Fibroblast of lung (primary cell): Measurements from ENCODE around the gene LGALS4. TPM values are rescaled to one million over a fixed set of nuclear protein-coding genes. Genes with fewer than 3 reads are reported as not detected.

ENCODE experiments used
- DNase-seq, 2 donors: peaks; one replicate each; pipeline versions ENCODE4 v3.0.0 to v3.0.0-alpha.2; 2010; ENCODE audit warnings: low read depth in 2 of 2
- H2AFZ ChIP-seq: 2 replicates; pipeline ENCODE4 v1.5.1; 2012; ENCODE audit warnings: low read length, control low read depth, inconsistent platforms
- H3K27ac ChIP-seq: 2 replicates; pipeline ENCODE4 v1.5.1; 2011; ENCODE audit warnings: low read length, control low read depth; ENCODE audit not compliant: insufficient read depth
- H3K27me3 ChIP-seq: 2 replicates; pipeline ENCODE4 v1.5.1; 2011; ENCODE audit warnings: mild to moderate bottlenecking, low read length; ENCODE audit not compliant: control insufficient read depth, insufficient read depth
- H3K36me3 ChIP-seq: 2 replicates; pipeline ENCODE4 v1.5.1; 2011; ENCODE audit warnings: low read length; ENCODE audit not compliant: control insufficient read depth, insufficient read depth
- H3K4me1 ChIP-seq: 2 replicates; pipeline ENCODE4 v1.5.1; 2011; ENCODE audit warnings: low read length; ENCODE audit not compliant: control insufficient read depth, insufficient read depth; ENCODE audit errors: extremely low read depth
- H3K4me2 ChIP-seq: 2 replicates; pipeline ENCODE4 v1.5.1; 2011; ENCODE audit warnings: low read length, control low read depth; ENCODE audit not compliant: insufficient read depth; ENCODE audit errors: extremely low read depth
- H3K4me3 ChIP-seq, 4 experiments: fragments of 200-600 bp in 1 of 4; sonication (generic) in 1 of 4; replicated peaks in 1 of 4; 2 replicates each; pipeline ENCODE4 v1.5.1; 2011 to 2016; ENCODE audit warnings: low read length in 4 of 4, low read depth in 3 of 4, mild to moderate bottlenecking in 3 of 4, control low read depth in 2 of 4, inconsistent platforms in 1 of 4, mixed read lengths in 1 of 4; ENCODE audit not compliant: insufficient read depth in 1 of 4; ENCODE audit errors: control extremely low read depth in 1 of 4
- H3K79me2 ChIP-seq: 2 replicates; pipeline ENCODE4 v1.5.1; 2012; ENCODE audit warnings: mild to moderate bottlenecking, low read length, inconsistent platforms; ENCODE audit not compliant: control insufficient read depth, insufficient read depth
- H3K9ac ChIP-seq: 2 replicates; pipeline ENCODE4 v1.5.1; 2011; ENCODE audit warnings: mild to moderate bottlenecking, low read length, control low read depth; ENCODE audit not compliant: insufficient read depth
- H3K9me3 ChIP-seq: 2 replicates; pipeline ENCODE4 v1.5.1; 2012; ENCODE audit warnings: low read depth, low read length; ENCODE audit not compliant: control insufficient read depth, insufficient read depth
- H4K20me1 ChIP-seq: 2 replicates; pipeline ENCODE4 v1.5.1; 2011; ENCODE audit warnings: low read length; ENCODE audit not compliant: control insufficient read depth, insufficient read depth; ENCODE audit errors: extremely low read depth
- CTCF ChIP-seq, 2 donors: IDR thresholded peaks in 1 of 2; conservative IDR thresholded peaks in 1 of 2; 1 replicate in 1 of 2; 2 replicates in 1 of 2; pipeline ENCODE4 v1.5.1; 2011 to 2012; ENCODE audit warnings: low read length in 2 of 2, control low read depth in 1 of 2, inconsistent platforms in 1 of 2, low read depth in 1 of 2, mild to moderate bottlenecking in 1 of 2
- EZH2 ChIP-seq: IDR thresholded peaks from 2 replicates; pipeline ENCODE4 v1.5.1; 2012; ENCODE audit warnings: low read length, control low read depth, mild to moderate bottlenecking; ENCODE audit errors: missing control alignments
- polyA plus RNA-seq, 2 donors: library from polyadenylated mRNA; depleted of rRNA in 1 of 2; stranded (reverse) in 1 of 2; unstranded in 1 of 2; fragments of >200 nt; gene quantifications; 2 replicates each; pipeline ENCODE4 v1.2.1, GENCODE V29; 2011 to 2012; ENCODE audit warnings: missing spikeins in 1 of 2
- total RNA-seq: library from RNA; depleted of rRNA; stranded (reverse); fragments of >200 nt; gene quantifications from 2 replicates; pipeline ENCODE4 v1.2.1, GENCODE V29; 2014

LGALS4 gene
- total and polyA plus RNA-seq, 2 donors (not counting 1 experiment from before 2014, with no cell fraction given), result not detected

- no peaks in the 10 kb centered on the region for H3K27me3 ChIP-seq
- no peak for DNase-seq
- TF ChIP-seq CTCF (conservative IDR thresholded peaks at IDR 0.05 in 1 of 2, IDR thresholded peaks at IDR 0.05 in 1 of 2; ENCODE audit: low read depth in 1 of 2, low read length in 2 of 2) (no peak), EZH2 (no peak)
- no peaks in the 10 kb centered on the region for H4K20me1 ChIP-seq
- H3K27ac ChIP-seq, result no peak overlapping the region
- no peak overlapping the region for H3K4me3 ChIP-seq
- H3K9me3 ChIP-seq, result no peaks in the 10 kb centered on the region
- H3K4me2 ChIP-seq, result no peak overlapping the region
- H3K9ac ChIP-seq, result no peak overlapping the region
- no peaks in the 10 kb centered on the region for H3K36me3 ChIP-seq
- no peaks in the 10 kb centered on the region for H3K4me1 ChIP-seq
- H2AFZ ChIP-seq, result no peak overlapping the region
- H3K79me2 ChIP-seq, result no peaks in the 10 kb centered on the region
Observed at GRCh38 chr19:38781058-38781457, 31.7 kb downstream of the LGALS4 start.

GRCh38 chr19:38780443-38780842 is 32.3 kb downstream of the LGALS4 start:
- Histone ChIP-seq H3K36me3 (no peaks in the 10 kb centered on the region), H4K20me1 (no peaks in the 10 kb centered on the region), H3K4me2 (no peak overlapping the region), H2AFZ (no peak overlapping the region), H3K79me2 (no peaks in the 10 kb centered on the region), H3K4me1 (no peaks in the 10 kb centered on the region), H3K27ac (no peak overlapping the region), H3K9ac (no peak overlapping the region), H3K27me3 (no peaks in the 10 kb centered on the region), H3K9me3 (no peaks in the 10 kb centered on the region), H3K4me3 (no peak overlapping the region)
- no peak for DNase-seq
- no peak for TF ChIP-seq EZH2
- TF ChIP-seq CTCF (conservative IDR thresholded peaks at IDR 0.05 in 1 of 2, IDR thresholded peaks at IDR 0.05 in 1 of 2; ENCODE audit: low read depth in 1 of 2, low read length in 2 of 2), result no peak

GRCh38 chr19:38778733-38779132 is 34.0 kb downstream of the LGALS4 start:
- no peaks in the 10 kb centered on the region for H3K9me3 ChIP-seq
- H3K4me3 ChIP-seq, result no peak overlapping the region
- H3K9ac ChIP-seq, result no peak overlapping the region
- no peak overlapping the region for H3K27ac ChIP-seq
- no peaks in the 10 kb centered on the region for H3K79me2 ChIP-seq
- no peaks in the 10 kb centered on the region for H4K20me1 ChIP-seq
- H3K27me3 ChIP-seq, result no peaks in the 10 kb centered on the region
- no peak overlapping the region for H2AFZ ChIP-seq
- no peak for DNase-seq
- H3K36me3 ChIP-seq, result no peaks in the 10 kb centered on the region
- no peak overlapping the region for H3K4me2 ChIP-seq
- TF ChIP-seq CTCF (conservative IDR thresholded peaks at IDR 0.05 in 1 of 2, IDR thresholded peaks at IDR 0.05 in 1 of 2; ENCODE audit: low read depth in 1 of 2, low read length in 2 of 2), result no peak
- TF ChIP-seq EZH2, result no peak
- no peaks in the 10 kb centered on the region for H3K4me1 ChIP-seq
